GM21423 (cell line): ENCODE measurements around the gene ZNF469.

Experiments
- ATAC-seq: cut with Tn5 transposase; IDR thresholded peaks from one replicate; pipeline ENCODE4 v1.9.1; 2021; ENCODE audit warnings: mild to moderate bottlenecking, moderate library complexity; ENCODE audit not compliant: unreplicated experiment

ZNF469 gene

GRCh38 chr16:88375236-88375975 is 7.4 kb upstream of the ZNF469 start:
- ATAC-seq: no peak

DNA sequence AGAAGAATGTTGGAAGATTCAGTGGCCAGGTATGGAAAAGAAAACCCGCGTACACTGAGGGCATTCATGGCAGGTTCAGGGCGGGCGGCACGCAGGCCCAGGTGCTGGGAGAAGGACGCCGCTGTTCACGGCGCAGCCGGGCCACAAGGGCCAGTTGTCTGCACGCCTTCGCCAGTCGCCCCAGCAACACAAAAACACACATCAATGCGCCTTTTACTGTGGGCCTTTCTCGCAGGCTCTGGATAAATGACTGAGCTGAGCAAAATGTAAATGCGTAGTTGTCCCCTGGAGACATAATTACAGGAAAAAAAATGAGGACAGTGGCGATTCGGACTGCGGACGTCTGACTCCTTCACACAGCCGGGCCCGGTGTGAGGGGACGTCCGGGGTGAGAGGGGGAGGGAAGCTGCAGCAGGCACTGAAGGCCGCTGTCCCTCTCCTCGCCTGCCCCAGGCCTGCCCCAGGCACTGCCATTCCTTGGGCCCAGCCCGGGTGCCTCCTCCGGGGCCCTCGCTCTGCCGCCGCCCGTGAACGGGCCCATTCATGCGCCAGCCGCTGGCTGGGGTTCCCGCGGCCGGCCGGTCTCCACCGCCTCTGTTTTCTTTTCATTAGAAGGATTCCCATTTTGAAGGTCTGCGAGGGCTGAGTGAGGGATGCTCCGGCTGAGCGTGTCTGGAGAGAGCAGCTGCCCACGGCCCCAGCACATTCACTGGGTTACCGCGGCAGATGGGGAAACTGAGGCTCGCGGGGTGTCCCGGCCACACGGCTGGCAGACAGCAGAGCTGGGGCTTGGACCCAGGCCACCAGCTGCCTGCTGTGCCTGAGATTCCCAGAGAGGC is 6.5 kb upstream of the ZNF469 start:
- ATAC-seq: no peak

GRCh38 chr16:88376835-88377726 is 5.7 kb upstream of the ZNF469 start:
- no peak for ATAC-seq

GRCh38 chr16:88377961-88378360 is 4.8 kb upstream of the ZNF469 start:
- no peak for ATAC-seq

DNA sequence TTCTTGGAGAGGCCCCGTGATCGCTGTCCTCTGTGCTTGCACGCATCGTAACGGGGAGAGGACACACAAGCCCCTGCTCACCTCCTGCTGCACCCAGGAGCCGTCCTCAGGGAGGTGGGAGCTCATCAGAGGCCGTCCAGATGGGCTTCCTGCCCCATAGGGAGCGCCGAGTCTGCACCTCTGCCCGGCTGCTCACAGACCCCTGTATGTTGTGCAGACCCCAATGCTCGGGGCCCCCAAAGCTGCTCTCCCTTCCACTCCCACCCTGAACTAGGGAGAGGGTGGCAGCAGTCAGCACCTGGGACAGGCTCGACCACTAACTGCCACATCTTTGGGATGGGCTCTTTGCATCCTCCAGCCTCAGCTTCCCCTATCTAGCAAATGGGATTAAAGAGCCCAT is 4.4 kb upstream of the ZNF469 start:
- no peak for ATAC-seq

DNA sequence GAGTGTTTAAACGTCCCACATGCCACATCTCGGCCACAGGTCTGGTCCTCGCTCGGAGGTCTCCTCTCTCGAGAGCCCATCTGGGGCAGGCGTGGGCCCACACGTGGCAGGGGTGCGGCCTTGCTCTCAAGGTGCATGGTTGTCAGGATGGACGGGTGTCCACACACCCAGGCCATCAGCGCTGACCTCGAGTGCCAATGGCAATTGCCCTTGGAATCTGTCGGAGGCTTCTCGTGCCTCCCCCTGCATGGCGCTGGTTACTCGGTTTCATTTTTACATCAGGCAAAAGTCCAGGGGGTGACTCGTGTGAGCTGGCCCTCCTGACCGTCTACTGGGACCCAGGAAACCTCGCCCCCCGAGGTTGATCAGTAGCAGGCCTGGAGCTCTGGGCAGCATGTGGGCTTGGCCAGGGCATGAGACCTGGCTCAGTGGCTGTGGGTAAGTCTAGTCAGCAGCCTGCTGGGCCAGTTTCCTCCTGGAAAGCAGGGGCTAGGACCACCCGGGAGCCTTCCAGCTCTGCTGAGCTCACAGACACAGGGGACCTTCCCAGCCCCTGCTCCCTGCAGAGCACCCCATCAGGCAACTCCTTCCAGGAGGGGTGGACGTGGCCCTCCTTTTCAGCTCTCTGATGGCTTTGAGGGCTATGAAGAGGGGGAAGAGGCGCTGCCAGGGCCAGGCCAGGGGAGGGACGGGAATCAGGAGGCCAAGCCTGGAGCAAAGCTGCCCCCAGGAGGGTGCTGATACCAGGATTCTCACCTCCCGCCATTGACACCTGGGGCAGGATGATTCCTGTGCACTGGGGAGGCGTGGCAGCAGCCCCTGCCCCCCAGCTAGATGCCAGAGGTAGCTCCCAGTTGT is 3.7 kb upstream of the ZNF469 start:
- no peak for ATAC-seq

DNA sequence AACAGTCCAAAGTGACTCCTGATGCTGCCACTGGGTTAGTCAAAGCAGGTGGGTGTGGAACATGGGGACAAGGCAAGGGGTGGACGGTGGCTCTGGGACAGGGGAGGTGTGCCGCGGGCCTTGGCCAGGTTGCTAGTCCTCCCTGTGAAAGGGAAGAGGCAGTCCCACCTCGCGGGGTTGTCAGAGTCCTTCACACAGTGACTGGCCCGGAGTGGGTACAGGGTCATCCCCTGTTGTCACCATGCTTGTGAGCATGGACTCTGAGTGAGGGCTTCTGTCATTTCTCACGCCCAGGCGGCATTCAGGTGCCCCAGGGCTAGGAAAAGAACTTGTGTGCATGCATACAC is 3.1 kb upstream of the ZNF469 start:
- ATAC-seq: no peak

- no peak for ATAC-seq
Measured at GRCh38 chr16:88380099-88380498, 2.7 kb upstream of the ZNF469 start.

- ATAC-seq: no peak
Measured at GRCh38 chr16:88380619-88381018, 2.1 kb upstream of the ZNF469 start.

DNA sequence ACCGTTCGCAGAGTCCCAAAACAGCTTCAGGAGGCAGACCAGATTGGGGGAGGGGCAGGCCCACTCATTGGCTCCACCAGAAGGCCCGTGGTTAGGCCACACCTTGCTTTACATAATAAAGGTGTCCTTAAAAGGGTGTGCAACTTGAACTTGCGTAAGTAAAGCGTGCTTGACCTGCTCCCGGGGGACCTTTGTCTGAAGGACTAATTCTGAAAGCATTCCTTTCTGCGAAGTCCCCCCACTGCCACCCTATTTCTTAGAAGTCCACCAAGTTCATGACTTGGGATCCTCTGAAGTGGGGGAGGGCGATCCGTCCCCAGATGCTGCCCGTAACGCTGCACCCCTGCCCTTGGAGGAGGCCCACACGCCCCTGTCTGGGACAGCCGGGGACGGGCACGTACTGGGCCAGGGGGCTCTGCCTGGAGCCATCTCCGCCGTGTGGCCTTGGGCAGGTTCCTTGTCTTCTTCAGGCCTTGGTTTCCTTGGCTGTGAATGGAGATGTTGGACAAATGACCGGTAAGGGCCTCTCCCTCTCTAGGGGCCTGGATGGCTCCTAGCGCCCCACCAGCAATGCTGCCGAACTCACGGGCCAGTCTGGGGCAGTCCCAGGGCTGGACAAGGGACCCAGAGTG is 823 bp upstream of the ZNF469 start:
- ATAC-seq: no peak

DNA sequence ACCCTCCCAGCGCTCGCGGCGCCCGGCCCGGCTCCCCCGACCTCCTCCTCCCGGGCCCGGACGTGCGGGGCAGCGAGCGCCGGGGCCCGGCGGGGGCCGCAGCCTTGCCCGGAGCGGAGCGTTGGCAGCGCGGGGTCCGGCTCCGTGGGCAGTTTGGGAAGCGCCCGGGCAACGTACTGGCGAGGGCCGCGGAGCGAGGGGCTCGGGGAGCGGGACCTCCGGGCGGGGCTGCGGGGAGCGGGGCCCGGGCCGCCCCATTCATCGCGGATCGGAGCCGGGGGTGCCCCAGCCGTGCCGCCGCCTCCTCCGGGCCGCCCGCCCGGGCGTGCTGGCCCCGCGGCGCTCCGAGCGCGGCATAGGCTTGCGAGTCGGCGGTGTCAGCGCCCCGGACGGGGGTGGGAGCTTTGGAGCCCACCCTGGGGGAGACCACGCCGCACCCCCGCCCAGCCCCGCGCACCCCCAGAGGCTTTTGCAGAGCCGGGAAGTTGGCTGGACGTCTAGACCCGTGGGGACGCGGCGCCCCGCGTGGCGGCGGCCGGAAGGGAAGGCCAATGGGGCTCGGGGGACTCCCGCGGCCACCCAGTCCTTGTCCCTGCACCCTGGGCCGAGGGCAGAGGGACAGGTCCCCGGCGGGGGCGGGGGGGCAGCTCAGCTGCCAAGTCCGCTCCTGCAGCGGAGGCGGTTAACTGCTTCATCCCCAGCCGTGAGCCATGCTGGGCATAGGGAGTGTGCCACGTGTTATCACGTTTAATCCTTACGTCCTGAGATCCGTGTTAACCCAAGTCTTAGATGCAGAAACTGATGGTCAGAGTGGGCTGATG is 852 bp downstream of the ZNF469 start:
- ATAC-seq: no peak

DNA sequence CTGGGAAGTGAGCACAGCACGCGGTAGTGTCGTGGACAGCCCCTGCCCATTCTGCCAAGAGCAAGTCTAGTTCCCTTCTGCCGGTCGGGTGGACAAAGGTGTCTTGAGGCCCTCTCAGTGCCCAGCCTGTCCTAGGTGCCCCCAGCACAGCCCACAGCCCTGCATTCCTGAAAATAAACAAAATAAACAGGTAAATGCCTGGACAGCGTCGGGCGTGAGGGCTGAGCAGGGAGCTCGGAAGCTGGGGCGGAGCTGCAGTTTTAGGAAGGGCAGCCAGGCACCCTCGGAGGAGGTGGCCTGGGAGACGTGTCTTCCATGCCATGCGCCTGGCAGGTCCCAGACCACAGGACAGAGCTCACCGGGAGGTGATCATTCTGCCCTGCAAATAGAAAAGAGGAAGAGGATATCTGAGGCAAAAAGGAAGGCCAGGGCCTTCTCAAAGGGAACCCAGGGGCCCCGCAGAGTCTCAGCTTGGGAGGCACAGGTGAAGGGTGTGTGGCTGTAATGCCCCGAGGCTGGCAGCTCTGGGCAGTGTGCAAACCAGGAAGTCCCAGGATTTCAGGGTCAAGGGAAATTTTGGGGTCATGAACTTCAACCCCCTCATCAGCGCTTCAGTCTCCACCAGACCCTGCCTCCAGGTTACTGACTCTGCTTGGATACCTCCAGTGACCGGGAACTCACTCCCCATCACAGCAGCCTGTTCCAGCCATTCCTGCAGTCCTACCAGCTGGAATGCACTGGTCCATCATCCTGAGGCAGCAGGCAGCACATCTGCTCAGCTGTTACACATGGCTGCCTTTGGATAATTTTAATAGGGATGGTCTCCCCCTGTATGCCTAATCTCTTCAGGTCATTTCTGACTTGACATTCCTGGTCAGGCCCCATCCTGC is 1.7 kb downstream of the ZNF469 start:
- no peak for ATAC-seq

- no peak for ATAC-seq
Measured at GRCh38 chr16:88385112-88385594, 2.4 kb downstream of the ZNF469 start.

DNA sequence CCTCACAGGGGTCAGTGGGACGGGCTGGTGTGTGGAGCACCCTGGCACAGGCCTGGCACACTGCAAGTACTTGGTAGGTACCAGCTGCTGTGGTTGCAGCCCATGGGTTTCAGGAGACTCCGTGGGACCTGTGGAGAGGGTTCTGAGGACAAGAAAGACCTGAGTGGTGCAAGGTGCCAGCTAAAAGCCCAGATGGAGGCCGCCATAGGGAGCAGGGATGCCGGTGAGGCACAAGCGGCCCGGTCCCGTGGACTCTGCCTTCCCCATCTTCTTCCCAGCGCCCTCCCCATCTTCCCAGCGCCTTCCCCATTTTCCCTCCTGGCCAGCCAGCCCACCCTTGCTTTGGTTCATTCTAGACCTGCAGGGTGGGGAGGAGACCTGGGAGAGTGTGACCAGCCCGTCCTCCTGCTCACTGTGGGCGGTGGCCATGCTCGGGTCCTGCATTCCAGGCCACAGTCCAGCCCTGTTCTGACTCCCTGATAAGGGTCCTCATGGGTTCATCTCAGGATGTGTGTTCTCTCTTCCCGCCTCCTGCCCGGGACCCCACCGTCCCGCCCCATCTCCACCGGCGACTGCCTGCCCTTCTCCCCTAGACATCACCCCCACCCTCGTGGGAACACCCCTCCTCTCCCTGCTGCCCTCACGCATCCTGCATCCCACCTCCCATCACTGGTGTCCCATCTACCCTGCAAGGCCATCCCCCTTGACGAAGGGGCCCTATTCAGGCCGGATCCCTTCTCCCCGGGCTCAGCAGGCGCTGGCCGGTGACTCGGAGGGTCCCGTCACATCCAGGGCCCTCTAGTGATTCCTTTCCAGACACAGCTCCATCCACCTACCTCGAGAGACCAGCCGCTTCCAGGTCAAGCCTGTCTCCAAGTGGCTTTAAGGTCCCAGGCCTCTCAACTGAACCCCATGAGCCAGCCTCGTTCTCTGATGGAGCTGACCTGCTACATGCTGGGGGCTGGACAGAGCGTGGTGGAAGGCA is 3.4 kb downstream of the ZNF469 start:
- ATAC-seq: no peak

GRCh38 chr16:88387180-88387765 is 4.5 kb downstream of the ZNF469 start:
- no peak for ATAC-seq

- no peak for ATAC-seq
Measured at GRCh38 chr16:88387941-88388627, 5.3 kb downstream of the ZNF469 start.
